GM23248 (cell line): ENCODE data around the gene PAQR8. TPM values are rescaled to one million over a fixed set of nuclear protein-coding genes. Genes with fewer than 3 reads are reported as not detected.

Source experiments
- DNase-seq: peaks from one replicate; pipeline ENCODE4 v3.0.0-alpha.2; 2015
- H2AFZ ChIP-seq: fragments of 200-600 bp; sonication (generic); 2 replicates; pipeline ENCODE4 v1.6.1; 2016; ENCODE audit warnings: antibody characterized with exemption
- H3F3A ChIP-seq: fragments of 200-600 bp; sonication (generic); 2 replicates; pipeline ENCODE4 v1.6.1; 2016; ENCODE audit warnings: mild to moderate bottlenecking, antibody characterized with exemption, mixed run types; ENCODE audit not compliant: insufficient read depth
- H3K27ac ChIP-seq: fragments of 200-600 bp; sonication (generic); 2 replicates; pipeline ENCODE4 v1.5.1; 2016; ENCODE audit warnings: mild to moderate bottlenecking
- H3K27me3 ChIP-seq: fragments of 200-600 bp; sonication (generic); replicated peaks from 2 replicates; pipeline ENCODE4 v1.6.1; 2016; ENCODE audit warnings: mild to moderate bottlenecking; ENCODE audit not compliant: insufficient read depth
- H3K36me3 ChIP-seq: fragments of 200-600 bp; sonication (generic); 2 replicates; pipeline ENCODE4 v1.6.1; 2016; ENCODE audit warnings: low read depth, mild to moderate bottlenecking
- H3K4me1 ChIP-seq: fragments of 200-600 bp; sonication (generic); 2 replicates; pipeline ENCODE4 v1.6.1; 2016; ENCODE audit warnings: mild to moderate bottlenecking; ENCODE audit not compliant: insufficient read depth
- H3K4me2 ChIP-seq: fragments of 200-600 bp; sonication (generic); one replicate; pipeline ENCODE4 v1.6.1; 2016; ENCODE audit warnings: mild to moderate bottlenecking; ENCODE audit not compliant: unreplicated experiment
- H3K4me3 ChIP-seq: fragments of 200-600 bp; sonication (generic); 2 replicates; pipeline ENCODE4 v1.5.1; 2016; ENCODE audit warnings: mild to moderate bottlenecking
- H3K79me2 ChIP-seq: fragments of 200-600 bp; sonication (generic); 2 replicates; pipeline ENCODE4 v1.6.1; 2016; ENCODE audit warnings: mild to moderate bottlenecking; ENCODE audit not compliant: insufficient read depth
- H3K9ac ChIP-seq: fragments of 200-600 bp; sonication (generic); 2 replicates; pipeline ENCODE4 v1.6.1; 2016; ENCODE audit warnings: mild to moderate bottlenecking
- H3K9me2 ChIP-seq: fragments of 200-600 bp; sonication (generic); 2 replicates; pipeline ENCODE4 v1.6.1; 2016; ENCODE audit warnings: mixed run types, mild to moderate bottlenecking, moderate library complexity; ENCODE audit not compliant: insufficient read depth
- H3K9me3 ChIP-seq: fragments of 200-600 bp; sonication (generic); one replicate; pipeline ENCODE4 v1.6.1; 2017; ENCODE audit warnings: low read depth
- H4K20me1 ChIP-seq: fragments of 200-600 bp; sonication (generic); 2 replicates; pipeline ENCODE4 v1.6.0; 2016; ENCODE audit not compliant: insufficient read depth
- EZH2 ChIP-seq: fragments of 200-600 bp; sonication (generic); IDR thresholded peaks from 2 replicates; pipeline ENCODE4 v1.6.1; 2018; ENCODE audit warnings: antibody characterized with exemption, mild to moderate bottlenecking; ENCODE audit not compliant: insufficient read depth, poor library complexity, severe bottlenecking
- EZH2phosphoT487 ChIP-seq: fragments of 200-600 bp; sonication (generic); IDR thresholded peaks from 2 replicates; pipeline ENCODE4 v1.6.1; 2018; ENCODE audit warnings: antibody characterized with exemption, moderate library complexity, mild to moderate bottlenecking, low read depth; ENCODE audit not compliant: insufficient read depth
- WGBS, 2 experiments: methylation state at CpG; one replicate each; pipeline ENCODE4 v1.1.6; 2015 to 2017; ENCODE audit warnings: low lambda C conversion rate in 2 of 2, low coverage in 1 of 2; ENCODE audit errors: missing lambda C conversion rate in 2 of 2; 5-methylcytosine and 5-hydroxymethylcytosine counted together
- in situ Hi-C: fragments of 300-500 bp; cut with MboI; formaldehyde crosslinking; loops from 2 replicates; pipeline ENCODE4 v1.15.0; 2020
- polyA plus RNA-seq: library from polyadenylated mRNA; unstranded; fragments of >200 nt; fragmentation: Nextera tagmentation; extraction: Ambion mirVana; gene quantifications from 2 replicates; pipeline ENCODE4 v1.2.1, GENCODE V29; 2016
- total RNA-seq: library from RNA; depleted of rRNA; stranded (reverse); fragments of >200 nt; shearing (Covaris generic); gene quantifications from 2 replicates; pipeline ENCODE4 v1.2.3, GENCODE V29; 2014

Gene PAQR8
- total and polyA plus RNA-seq, 2 experiments from 2014 or later, result 2.5 to 3.4 TPM

GRCh38 chr6:52335576-52335975 lies 26.4 kb upstream of the PAQR8 start:
- H3K4me3 ChIP-seq, result no peak overlapping the region
- H3K9me2 ChIP-seq, result no peaks in the 10 kb centered on the region
- H4K20me1 ChIP-seq, result no peaks in the 10 kb centered on the region
- H3K4me1 ChIP-seq, result no peaks in the 10 kb centered on the region
- H3K27ac ChIP-seq, result no peak overlapping the region
- H3K36me3 ChIP-seq, result no peaks in the 10 kb centered on the region
- no peak for DNase-seq
- TF ChIP-seq EZH2phosphoT487 (no peak), EZH2 (no peak)
- H3K9ac ChIP-seq, result no peak overlapping the region
- in situ Hi-C loops, result no loop called here
- no peak overlapping the region for H2AFZ ChIP-seq
- no peaks in the 10 kb centered on the region for H3F3A ChIP-seq
- no peaks in the 10 kb centered on the region for H3K79me2 ChIP-seq
- H3K27me3 ChIP-seq, result no peaks in the 10 kb centered on the region
- H3K9me3 ChIP-seq, result no peaks in the 10 kb centered on the region
- no peak overlapping the region for H3K4me2 ChIP-seq

- Histone ChIP-seq H3K36me3 (no peaks in the 10 kb centered on the region), H3K4me2 (no peak overlapping the region), H4K20me1 (no peaks in the 10 kb centered on the region), H2AFZ (no peak overlapping the region), H3K27me3 (no peaks in the 10 kb centered on the region), H3K4me1 (no peaks in the 10 kb centered on the region), H3K27ac (no peak overlapping the region), H3K9ac (no peak overlapping the region), H3F3A (no peaks in the 10 kb centered on the region), H3K9me2 (no peaks in the 10 kb centered on the region), H3K9me3 (no peaks in the 10 kb centered on the region), H3K4me3 (no peak overlapping the region), H3K79me2 (no peaks in the 10 kb centered on the region)
- no peak for DNase-seq
- in situ Hi-C loops, result no loop called here
- TF ChIP-seq EZH2phosphoT487 (no peak), EZH2 (no peak)
- 88 to 89% methylated on average over 6 of the region's 6 CpGs for WGBS, 2 experiments
Observed at GRCh38 chr6:52336919-52337561, 24.9 kb upstream of the PAQR8 start.

GRCh38 chr6:52337633-52338290 lies 24.2 kb upstream of the PAQR8 start:
- Histone ChIP-seq H3K9ac (no peak overlapping the region), H3K27ac (no peak overlapping the region), H4K20me1 (no peaks in the 10 kb centered on the region), H3K4me2 (no peak overlapping the region), H3K9me3 (no peaks in the 10 kb centered on the region), H3K9me2 (no peaks in the 10 kb centered on the region), H3K4me1 (no peaks in the 10 kb centered on the region), H3K27me3 (no peaks in the 10 kb centered on the region), H3K4me3 (no peak overlapping the region), H2AFZ (no peak overlapping the region), H3F3A (no peaks in the 10 kb centered on the region), H3K79me2 (no peaks in the 10 kb centered on the region), H3K36me3 (no peaks in the 10 kb centered on the region)
- DNase-seq, result no peak
- WGBS, 2 experiments, result 77 to 80% methylated on average over 5 of the region's 5 CpGs
- TF ChIP-seq EZH2, result no peak
- no peak for TF ChIP-seq EZH2phosphoT487
- in situ Hi-C loops, result no loop called here

- Histone ChIP-seq H3K27me3 (no peaks in the 10 kb centered on the region), H3F3A (no peaks in the 10 kb centered on the region), H3K9me2 (no peaks in the 10 kb centered on the region), H3K9ac (no peak overlapping the region), H3K36me3 (no peaks in the 10 kb centered on the region), H3K4me3 (no peak overlapping the region), H3K79me2 (no peaks in the 10 kb centered on the region), H3K4me1 (no peaks in the 10 kb centered on the region), H3K4me2 (no peak overlapping the region), H2AFZ (no peak overlapping the region), H4K20me1 (no peaks in the 10 kb centered on the region), H3K27ac (no peak overlapping the region), H3K9me3 (no peaks in the 10 kb centered on the region)
- in situ Hi-C loops, result no loop called here
- TF ChIP-seq EZH2phosphoT487 (no peak), EZH2 (no peak)
- no peak for DNase-seq
Observed at GRCh38 chr6:52340603-52340880, 21.4 kb upstream of the PAQR8 start.
